ENCODE data around the gene IFT122. TPM values are rescaled to one million over a fixed set of nuclear protein-coding genes. Genes with fewer than 3 reads are reported as not detected.
A peak's percentile ranks its signal among the peaks of the same experiment; 100 is the strongest.

The IFT122 gene
- total and polyA plus RNA-seq, 7 donors: 4.2 to 21.4 (median 15.8) TPM

GRCh38 chr3:129398803-129399144 lies 41.2 kb upstream of the IFT122 start:
- peak overlapping the region; percentile 80 to 88 (median 86) for H3K27ac ChIP-seq
- no peak for DNase-seq
- H3K27me3 ChIP-seq: no peaks in the 10 kb centered on the region
- no peak for TF ChIP-seq POLR2A (IDR thresholded peaks at IDR 0.05)
- TF ChIP-seq EP300 (IDR thresholded peaks at IDR 0.05): no peak
- TF ChIP-seq POLR2AphosphoS5 (IDR thresholded peaks at IDR 0.05): no peak
- TF ChIP-seq, protein P1, sequence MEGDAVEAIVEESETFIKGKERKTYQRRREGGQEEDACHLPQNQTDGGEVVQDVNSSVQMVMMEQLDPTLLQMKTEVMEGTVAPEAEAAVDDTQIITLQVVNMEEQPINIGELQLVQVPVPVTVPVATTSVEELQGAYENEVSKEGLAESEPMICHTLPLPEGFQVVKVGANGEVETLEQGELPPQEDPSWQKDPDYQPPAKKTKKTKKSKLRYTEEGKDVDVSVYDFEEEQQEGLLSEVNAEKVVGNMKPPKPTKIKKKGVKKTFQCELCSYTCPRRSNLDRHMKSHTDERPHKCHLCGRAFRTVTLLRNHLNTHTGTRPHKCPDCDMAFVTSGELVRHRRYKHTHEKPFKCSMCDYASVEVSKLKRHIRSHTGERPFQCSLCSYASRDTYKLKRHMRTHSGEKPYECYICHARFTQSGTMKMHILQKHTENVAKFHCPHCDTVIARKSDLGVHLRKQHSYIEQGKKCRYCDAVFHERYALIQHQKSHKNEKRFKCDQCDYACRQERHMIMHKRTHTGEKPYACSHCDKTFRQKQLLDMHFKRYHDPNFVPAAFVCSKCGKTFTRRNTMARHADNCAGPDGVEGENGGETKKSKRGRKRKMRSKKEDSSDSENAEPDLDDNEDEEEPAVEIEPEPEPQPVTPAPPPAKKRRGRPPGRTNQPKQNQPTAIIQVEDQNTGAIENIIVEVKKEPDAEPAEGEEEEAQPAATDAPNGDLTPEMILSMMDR (IDR thresholded peaks at IDR 0.05): no peak
- peaks cover 0 to 23% (median 17%) of the 10 kb centered on the region in 4 donors for H3K4me1 ChIP-seq
- intact Hi-C loops (cut with DNase I): loop anchor here (2.0 kb wide), 2 partner anchors 40 to 82 kb away; partner anchors contain the start of gene MBD4
- WGBS, 2 donors: 1% methylated on average over 18 of the region's 18 CpGs
- peak overlapping the region; percentile 75 to 88 (median 86) for H3K4me3 ChIP-seq
- no peaks in the 10 kb centered on the region for H3K9me3 ChIP-seq
- H3K36me3 ChIP-seq: peaks cover 0 to 10% (median 0%) of the 10 kb centered on the region in 4 donors

DNA sequence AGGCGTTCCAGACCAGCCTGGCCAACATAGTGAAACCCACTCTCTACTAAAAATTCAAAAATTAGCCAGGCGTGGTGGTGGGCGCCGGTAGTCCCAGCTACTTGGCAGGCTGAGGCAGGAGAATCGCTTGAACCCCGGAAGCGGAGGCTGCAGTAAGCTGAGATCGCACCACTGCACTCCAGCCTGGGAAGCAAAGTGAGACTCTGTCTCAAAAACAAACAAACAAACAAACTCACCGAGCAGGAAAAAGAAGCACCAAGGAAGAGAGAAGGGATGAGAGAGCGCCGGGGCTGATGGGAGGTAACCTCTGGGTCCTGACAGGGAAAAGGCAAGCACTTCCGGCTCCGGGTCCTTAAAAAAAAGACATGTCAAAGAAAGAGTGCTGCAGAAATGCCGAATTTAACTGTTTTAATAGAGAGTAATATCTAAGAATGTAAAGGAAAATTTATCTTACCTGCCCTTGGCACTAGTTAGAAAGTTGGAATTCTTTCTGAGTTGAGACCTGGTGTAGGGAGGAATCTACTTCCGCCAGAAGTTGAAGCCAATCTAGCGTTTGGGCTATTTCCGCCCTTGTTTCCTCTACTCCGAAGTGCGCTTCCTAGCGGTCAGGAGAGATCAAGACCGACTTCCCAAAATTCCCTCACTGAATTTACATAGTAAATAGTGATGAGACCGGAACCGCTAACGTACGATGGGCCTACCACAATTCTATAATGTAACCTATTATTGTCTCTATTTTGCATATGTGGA lies 40.7 kb upstream of the IFT122 start:
- H3K27me3 ChIP-seq: no peaks in the 10 kb centered on the region
- H3K36me3 ChIP-seq: peaks cover 0 to 10% (median 0%) of the 10 kb centered on the region in 4 donors
- intact Hi-C loops (cut with DNase I): loop anchor here (2.0 kb wide), 2 partner anchors 39 to 83 kb away; partner anchors contain the start of gene MBD4
- H3K9me3 ChIP-seq: no peaks in the 10 kb centered on the region
- TF ChIP-seq EP300 (IDR thresholded peaks at IDR 0.05) (no peak), POLR2AphosphoS5 (IDR thresholded peaks at IDR 0.05) (peak; percentile 7 to 38 (median 26)), POLR2A (IDR thresholded peaks at IDR 0.05) (no peak)
- TF ChIP-seq, protein P1 (IDR thresholded peaks at IDR 0.05): peak; percentile 70 to 79 (median 74)
- peak overlapping the region; percentile 80 to 88 (median 86) for H3K27ac ChIP-seq
- DNase-seq: peak; percentile 93
- H3K4me1 ChIP-seq: peaks cover 0 to 23% (median 17%) of the 10 kb centered on the region in 4 donors
- peak overlapping the region; percentile 75 to 88 (median 86) for H3K4me3 ChIP-seq
- 0% methylated on average over 25 of the region's 25 CpGs for WGBS, 2 donors

- WGBS, 2 donors: 43 to 50% methylated on average over 8 of the region's 8 CpGs
- peaks cover 0 to 22% (median 16%) of the 10 kb centered on the region in 4 donors for H3K4me1 ChIP-seq
- no peak for DNase-seq
- peak overlapping the region in 3 of 4 donors; percentile 75 to 88 (median 88) for H3K4me3 ChIP-seq
- intact Hi-C loops (cut with DNase I): loop anchor here (2.0 kb wide), 2 partner anchors 39 to 83 kb away; partner anchors contain the start of gene MBD4
- no peaks in the 10 kb centered on the region for H3K9me3 ChIP-seq
- no peaks in the 10 kb centered on the region for H3K27me3 ChIP-seq
- peaks cover 0 to 10% (median 0%) of the 10 kb centered on the region in 4 donors for H3K36me3 ChIP-seq
- peak overlapping the region; percentile 80 to 88 (median 86) for H3K27ac ChIP-seq
- TF ChIP-seq, protein P1 (IDR thresholded peaks at IDR 0.05): no peak
- TF ChIP-seq EP300 (IDR thresholded peaks at IDR 0.05) (no peak), POLR2A (IDR thresholded peaks at IDR 0.05) (peak in 1 of 2 donors; percentile 12), POLR2AphosphoS5 (IDR thresholded peaks at IDR 0.05) (peak in 2 of 4 donors; percentile 77 to 83)
These were observed 40.1 kb upstream of the IFT122 start for GRCh38 chr3:129399895-129400357.

GRCh38 chr3:129402210-129402609 lies 37.8 kb upstream of the IFT122 start:
- no peak overlapping the region for H3K4me3 ChIP-seq
- H3K4me1 ChIP-seq: peaks cover 0 to 20% (median 14%) of the 10 kb centered on the region in 4 donors
- 80 to 88% methylated on average over 7 of the region's 7 CpGs for WGBS, 2 donors
- no peak for DNase-seq
- no peak overlapping the region for H3K27ac ChIP-seq
- intact Hi-C loops (cut with DNase I): no loop called here
- no peaks in the 10 kb centered on the region for H3K36me3 ChIP-seq
- no peaks in the 10 kb centered on the region for H3K27me3 ChIP-seq
- H3K9me3 ChIP-seq: no peaks in the 10 kb centered on the region
- TF ChIP-seq, protein P1 (IDR thresholded peaks at IDR 0.05): no peak
- no peak for TF ChIP-seq POLR2A (IDR thresholded peaks at IDR 0.05)
